GM19455 (cell line): ENCODE results near the gene LAGE3.

ENCODE experiments used
- ATAC-seq: cut with Tn5 transposase; IDR thresholded peaks from one replicate; pipeline ENCODE4 v1.9.1; 2021; ENCODE audit not compliant: unreplicated experiment

Gene LAGE3

GRCh38 chrX:154477891-154478477 lies 1.1 kb downstream of the LAGE3 start:
- no peak for ATAC-seq

DNA sequence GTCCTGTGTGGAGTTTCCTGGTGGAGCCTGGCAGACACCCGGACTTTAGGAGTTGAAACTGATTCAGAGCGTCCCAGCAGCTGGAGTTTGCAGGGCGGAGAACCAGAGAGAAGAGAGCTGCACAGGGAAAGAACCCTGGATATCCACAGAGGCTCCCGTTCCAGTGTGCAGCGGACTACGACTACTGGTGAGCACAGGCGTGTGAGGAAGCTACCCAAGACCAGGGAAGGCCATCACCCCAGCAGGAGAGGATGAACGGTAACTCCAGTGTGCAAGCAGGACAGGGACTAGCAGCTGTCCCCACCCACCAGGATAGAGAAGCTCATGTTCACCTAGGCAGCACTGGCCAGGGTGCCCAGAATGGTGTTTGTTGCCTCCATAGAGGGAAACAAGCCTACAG lies 2.3 kb downstream of the LAGE3 start:
- ATAC-seq: no peak

DNA sequence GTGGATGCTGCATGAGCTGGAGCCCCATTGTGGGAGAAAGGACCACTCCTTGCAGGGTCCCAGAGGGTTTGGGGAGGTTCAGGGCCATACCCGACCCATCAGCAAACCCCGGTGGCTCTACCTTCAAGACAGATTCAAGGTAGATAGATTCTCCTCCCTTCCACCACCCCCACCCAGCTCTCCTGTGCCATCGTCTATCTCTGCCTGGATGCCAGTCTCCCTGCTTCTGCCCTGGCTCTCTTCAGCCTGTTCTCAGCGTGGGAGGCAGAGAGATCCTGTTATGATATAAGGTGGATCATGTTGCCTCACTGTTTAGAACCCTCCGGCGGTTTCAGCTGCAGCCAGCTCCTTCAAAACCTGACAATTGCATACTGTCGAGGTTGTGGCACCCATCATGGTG lies 5.4 kb downstream of the LAGE3 start:
- ATAC-seq: no peak

- no peak for ATAC-seq
Observed at GRCh38 chrX:154472685-154473632, 6.1 kb downstream of the LAGE3 start.

DNA sequence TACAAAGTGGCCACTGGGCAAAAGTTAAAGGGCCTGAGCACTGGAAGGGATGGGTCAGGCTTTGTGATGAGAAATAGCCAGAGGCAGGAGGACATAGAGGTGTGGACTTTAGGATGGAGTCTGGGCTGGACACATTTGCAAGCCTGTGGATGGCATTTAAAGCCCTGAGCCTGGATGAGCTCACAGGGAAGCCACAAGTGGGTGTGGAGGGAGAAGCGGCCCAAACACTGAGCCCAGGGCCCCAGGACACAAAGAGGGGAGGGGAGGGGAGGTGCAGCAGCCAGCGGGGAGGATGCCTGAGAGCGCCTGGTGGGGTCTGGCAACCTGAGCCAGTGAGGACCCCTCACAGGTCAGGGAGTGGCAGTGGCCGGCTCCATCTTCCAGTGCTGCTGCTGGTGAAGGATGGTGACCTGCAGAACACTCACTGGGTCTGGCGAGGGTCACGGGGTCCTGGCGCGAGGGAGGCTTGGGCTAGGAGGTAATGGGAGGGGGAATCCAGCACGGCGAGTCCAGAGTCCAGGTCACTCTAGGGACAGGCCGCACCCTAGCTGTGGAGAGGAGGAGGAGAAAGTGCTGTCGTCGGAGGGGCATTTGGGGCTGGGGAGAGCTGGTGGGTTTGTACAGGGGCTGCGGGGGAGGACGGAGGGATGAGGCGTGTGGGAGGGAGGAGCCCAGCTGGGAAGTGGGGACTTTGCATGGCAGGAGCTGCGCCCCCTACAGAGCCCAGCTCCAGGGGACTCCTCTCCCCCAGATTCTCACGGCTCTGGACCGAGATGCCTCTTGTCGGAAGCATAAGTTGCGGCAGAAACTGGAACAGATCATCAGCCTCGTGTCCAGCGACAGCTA lies 7.0 kb downstream of the LAGE3 start:
- ATAC-seq: no peak

GRCh38 chrX:154470914-154471568 lies 8.0 kb downstream of the LAGE3 start:
- no peak for ATAC-seq

DNA sequence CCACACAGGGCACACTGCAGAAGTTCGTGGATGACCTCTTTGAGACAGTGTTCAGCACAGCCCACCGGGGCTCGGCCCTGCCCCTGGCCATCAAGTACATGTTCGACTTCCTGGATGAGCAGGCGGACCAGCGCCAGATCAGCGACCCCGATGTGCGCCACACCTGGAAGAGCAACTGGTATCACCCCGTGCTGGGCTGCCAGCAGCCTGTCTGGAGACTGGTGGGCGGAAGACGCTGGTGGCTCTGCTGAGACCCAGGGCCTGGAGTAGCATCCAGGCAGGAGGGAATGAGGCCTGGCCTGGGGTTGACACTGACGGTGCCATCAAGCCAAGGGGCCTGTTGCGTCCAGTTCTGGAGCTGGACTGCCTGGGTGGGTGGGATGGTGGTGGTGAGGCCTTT lies 8.6 kb downstream of the LAGE3 start:
- no peak for ATAC-seq

- ATAC-seq: no peak
Observed at GRCh38 chrX:154469880-154470279, 9.2 kb downstream of the LAGE3 start.

- ATAC-seq: no peak
Observed at GRCh38 chrX:154469114-154469513, 10.0 kb downstream of the LAGE3 start.

- no peak for ATAC-seq
Observed at GRCh38 chrX:154468217-154468616, 10.9 kb downstream of the LAGE3 start.

DNA sequence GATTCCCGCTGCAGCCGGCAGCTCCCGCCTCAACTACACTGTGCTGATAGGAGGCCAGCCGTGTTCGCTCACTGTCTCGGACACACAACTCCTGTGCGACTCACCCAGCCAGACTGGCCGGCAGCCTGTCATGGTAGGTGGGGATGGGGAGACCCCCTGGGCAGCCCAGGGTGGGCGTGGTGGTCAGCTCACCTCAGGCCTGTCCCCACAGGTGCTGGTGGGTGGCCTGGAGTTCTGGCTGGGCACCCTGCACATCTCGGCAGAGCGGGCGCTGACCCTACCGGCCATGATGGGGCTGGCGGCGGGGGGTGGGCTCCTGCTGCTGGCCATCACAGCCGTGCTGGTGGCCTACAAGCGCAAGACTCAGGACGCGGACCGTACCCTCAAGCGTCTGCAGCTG lies 11.5 kb downstream of the LAGE3 start:
- no peak for ATAC-seq

DNA sequence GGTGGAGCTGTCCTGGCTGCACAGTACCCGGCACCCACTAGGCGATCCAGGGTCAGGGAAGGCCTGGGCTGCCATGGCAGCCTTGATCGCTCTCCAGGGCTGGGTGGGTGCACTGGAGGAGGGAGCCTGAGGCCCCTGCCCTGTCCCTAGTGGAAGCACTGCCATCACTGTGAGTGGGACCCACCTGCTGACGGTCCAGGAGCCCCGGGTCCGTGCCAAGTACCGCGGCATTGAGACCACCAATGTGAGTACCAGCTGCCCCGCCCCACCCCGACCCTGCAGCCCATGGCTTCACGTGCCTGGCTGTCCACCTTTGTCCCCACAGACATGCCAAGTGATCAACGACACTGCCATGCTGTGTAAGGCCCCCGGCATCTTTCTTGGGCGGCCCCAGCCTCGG lies 12.2 kb downstream of the LAGE3 start:
- no peak for ATAC-seq

DNA sequence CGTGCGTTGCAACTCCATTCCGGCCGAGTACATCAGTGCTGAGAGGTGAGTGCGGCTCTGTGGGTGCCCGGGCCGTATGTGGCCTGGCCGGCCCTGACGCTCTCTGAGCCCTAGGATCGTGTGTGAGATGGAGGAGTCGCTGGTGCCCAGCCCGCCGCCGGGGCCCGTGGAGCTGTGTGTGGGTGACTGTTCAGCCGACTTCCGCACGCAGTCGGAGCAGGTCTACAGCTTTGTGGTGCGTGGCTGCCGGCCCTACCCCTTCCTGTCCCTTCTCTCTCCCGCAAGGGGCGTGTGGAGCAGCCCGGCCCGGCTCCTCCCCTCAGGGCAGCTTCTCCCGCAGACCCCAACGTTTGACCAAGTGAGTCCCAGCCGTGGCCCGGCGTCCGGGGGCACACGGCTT lies 13.0 kb downstream of the LAGE3 start:
- no peak for ATAC-seq

DNA sequence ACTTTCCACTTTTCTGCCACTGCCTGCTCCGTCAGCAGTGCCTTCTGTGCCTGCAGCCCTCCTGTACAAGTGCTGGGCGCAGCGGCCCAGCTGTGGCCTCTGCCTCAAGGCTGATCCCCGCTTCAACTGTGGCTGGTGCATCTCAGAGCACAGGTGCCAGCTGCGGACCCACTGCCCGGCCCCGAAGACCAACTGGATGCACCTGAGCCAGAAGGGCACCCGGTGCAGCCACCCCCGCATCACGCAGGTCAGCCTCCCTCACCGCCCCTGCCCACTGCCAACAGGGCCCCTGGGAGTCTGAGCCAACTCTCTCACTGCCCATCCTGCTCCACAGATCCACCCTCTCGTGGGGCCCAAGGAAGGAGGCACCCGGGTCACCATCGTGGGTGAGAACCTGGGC lies 13.5 kb downstream of the LAGE3 start:
- no peak for ATAC-seq

- no peak for ATAC-seq
Observed at GRCh38 chrX:154464806-154465365, 14.2 kb downstream of the LAGE3 start.

DNA sequence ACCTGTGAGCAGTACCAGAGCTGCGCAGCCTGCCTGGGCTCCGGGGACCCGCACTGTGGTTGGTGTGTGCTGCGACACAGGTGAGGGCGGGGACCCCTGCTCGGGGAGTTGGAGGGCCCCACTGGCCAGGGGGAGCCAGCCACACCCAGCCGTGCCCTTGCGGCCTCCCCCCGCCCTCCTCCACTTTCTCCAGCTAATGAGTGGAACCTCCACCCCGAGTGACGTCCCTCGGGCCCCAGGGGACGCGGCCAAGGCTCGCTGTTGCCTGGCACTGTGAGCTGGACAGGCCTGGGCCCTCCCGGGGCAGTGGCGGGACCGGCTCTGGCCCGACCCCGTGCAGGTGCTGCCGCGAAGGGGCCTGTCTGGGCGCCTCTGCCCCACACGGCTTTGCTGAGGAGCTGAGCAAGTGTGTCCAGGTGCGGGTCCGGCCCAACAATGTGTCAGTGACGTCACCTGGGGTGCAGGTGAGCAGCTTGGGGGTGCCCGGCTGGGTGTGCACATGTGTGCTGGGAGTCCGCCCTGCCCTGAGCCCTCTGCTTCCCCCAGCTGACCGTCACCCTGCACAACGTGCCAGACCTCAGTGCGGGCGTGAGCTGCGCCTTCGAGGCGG lies 15.4 kb downstream of the LAGE3 start:
- no peak for ATAC-seq

- no peak for ATAC-seq
Observed at GRCh38 chrX:154462396-154462795, 16.7 kb downstream of the LAGE3 start.

GRCh38 chrX:154460326-154460725 lies 18.8 kb downstream of the LAGE3 start:
- no peak for ATAC-seq

DNA sequence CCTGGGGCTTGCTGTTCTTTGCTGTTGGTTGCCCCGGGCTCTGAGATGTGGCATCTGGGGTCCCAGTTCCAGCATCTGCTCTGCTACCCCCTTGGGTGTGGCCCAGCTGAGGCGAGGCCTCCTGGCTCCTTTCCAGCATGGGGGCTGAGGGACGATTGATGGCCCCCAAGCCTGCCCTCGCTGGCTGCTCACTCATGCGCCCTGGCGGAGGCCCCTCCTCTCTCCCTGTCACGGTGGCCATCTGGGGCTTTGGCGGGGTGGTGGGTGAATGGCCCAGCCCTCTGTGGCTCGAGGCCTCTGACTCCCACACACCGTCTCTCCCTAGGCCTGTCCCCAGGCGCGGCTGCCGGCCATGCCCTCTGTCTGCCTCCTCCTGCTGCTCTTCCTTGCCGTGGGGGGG lies 19.2 kb downstream of the LAGE3 start:
- no peak for ATAC-seq
